Muscle layer of duodenum (tissue), 2 donors: ENCODE measurements around the gene ITGA6.
A peak's percentile ranks its signal among the peaks of the same experiment; 100 is the strongest.

ENCODE experiments used
- H3K27ac ChIP-seq: one replicate; pipeline ENCODE4 v1.7.0; 2013; ENCODE audit warnings: mild to moderate bottlenecking, low read length
- H3K27me3 ChIP-seq: one replicate; pipeline ENCODE4 v1.7.0; 2013; ENCODE audit warnings: low read depth, mild to moderate bottlenecking, control low read depth, low read length
- H3K36me3 ChIP-seq, 2 donors: one replicate each; pipeline ENCODE4 v1.7.0; 2013; ENCODE audit warnings: low read length in 2 of 2, control low read depth in 1 of 2, mild to moderate bottlenecking in 1 of 2; ENCODE audit not compliant: insufficient read depth in 2 of 2, control insufficient read depth in 1 of 2
- H3K4me1 ChIP-seq, 2 donors: one replicate each; pipeline ENCODE4 v1.7.0; 2013; ENCODE audit warnings: low read length in 2 of 2, mild to moderate bottlenecking in 2 of 2, control low read depth in 1 of 2, moderate library complexity in 1 of 2; ENCODE audit not compliant: insufficient read depth in 2 of 2, control insufficient read depth in 1 of 2
- H3K4me3 ChIP-seq, 2 donors: one replicate each; pipeline ENCODE4 v1.7.0; 2013; ENCODE audit warnings: low read length in 2 of 2, low read depth in 1 of 2, mild to moderate bottlenecking in 1 of 2
- H3K9me3 ChIP-seq, 2 donors: one replicate each; pipeline ENCODE4 v1.7.0; 2013; ENCODE audit warnings: low read length in 2 of 2, control low read depth in 1 of 2, mild to moderate bottlenecking in 1 of 2; ENCODE audit not compliant: control insufficient read depth in 1 of 2
- donor health status: healthy.

Gene ITGA6

GRCh38 chr2:172433144-172433543 is 5.8 kb downstream of the ITGA6 start:
- peak overlapping the region; percentile 42 for H3K27ac ChIP-seq
- no peaks in the 10 kb centered on the region for H3K27me3 ChIP-seq
- H3K4me1 ChIP-seq = peaks cover 5 to 11% of the 10 kb centered on the region in 2 donors
- H3K4me3 ChIP-seq = peak overlapping the region in 1 of 2 donors; percentile 5
- no peaks in the 10 kb centered on the region for H3K36me3 ChIP-seq
- H3K9me3 ChIP-seq = no peaks in the 10 kb centered on the region

GRCh38 chr2:172434821-172435605 is 7.6 kb downstream of the ITGA6 start:
- peaks cover 0 to 24% of the 10 kb centered on the region in 2 donors for H3K4me1 ChIP-seq

GRCh38 chr2:172435606-172435911 is 8.2 kb downstream of the ITGA6 start:
- no peaks in the 10 kb centered on the region for H3K36me3 ChIP-seq
- H3K27ac ChIP-seq = no peak overlapping the region
- H3K27me3 ChIP-seq = no peaks in the 10 kb centered on the region
- H3K9me3 ChIP-seq = no peaks in the 10 kb centered on the region
- H3K4me3 ChIP-seq = no peak overlapping the region
- H3K4me1 ChIP-seq = peaks cover 0 to 24% of the 10 kb centered on the region in 2 donors

More at GRCh38 chr2:172434821-172435605, 7.6 kb downstream of the ITGA6 start:
- Histone ChIP-seq H3K36me3 (no peaks in the 10 kb centered on the region), H3K27me3 (no peaks in the 10 kb centered on the region), H3K27ac (peak overlapping the region; percentile 46), H3K4me3 (no peak overlapping the region), H3K9me3 (no peaks in the 10 kb centered on the region)

- peaks cover 0 to 24% of the 10 kb centered on the region in 2 donors for H3K4me1 ChIP-seq
- H3K27me3 ChIP-seq = no peaks in the 10 kb centered on the region
- no peaks in the 10 kb centered on the region for H3K36me3 ChIP-seq
- H3K27ac ChIP-seq = no peak overlapping the region
- H3K4me3 ChIP-seq = no peak overlapping the region
- H3K9me3 ChIP-seq = no peaks in the 10 kb centered on the region
These were observed 9.5 kb downstream of the ITGA6 start for GRCh38 chr2:172436889-172437288.

- Histone ChIP-seq H3K27ac (peak overlapping the region; percentile 61), H3K4me3 (peak overlapping the region in 1 of 2 donors; percentile 5), H3K4me1 (peaks cover 0 to 24% of the 10 kb centered on the region in 2 donors), H3K36me3 (no peaks in the 10 kb centered on the region), H3K9me3 (no peaks in the 10 kb centered on the region), H3K27me3 (no peaks in the 10 kb centered on the region)
These were observed 10.3 kb downstream of the ITGA6 start for GRCh38 chr2:172437419-172438341.

- no peaks in the 10 kb centered on the region for H3K27me3 ChIP-seq
- no peaks in the 10 kb centered on the region for H3K9me3 ChIP-seq
- peaks cover 0 to 24% of the 10 kb centered on the region in 2 donors for H3K4me1 ChIP-seq
- no peaks in the 10 kb centered on the region for H3K36me3 ChIP-seq
- H3K4me3 ChIP-seq = no peak overlapping the region
- H3K27ac ChIP-seq = peak overlapping the region; percentile 61
These were observed 11.5 kb downstream of the ITGA6 start for GRCh38 chr2:172438741-172439508.

GRCh38 chr2:172439509-172439860 is 12.1 kb downstream of the ITGA6 start:
- H3K4me3 ChIP-seq = no peak overlapping the region
- H3K36me3 ChIP-seq = no peaks in the 10 kb centered on the region
- no peaks in the 10 kb centered on the region for H3K27me3 ChIP-seq
- peak overlapping the region; percentile 61 for H3K27ac ChIP-seq
- no peaks in the 10 kb centered on the region for H3K9me3 ChIP-seq
- peaks cover 0 to 24% of the 10 kb centered on the region in 2 donors for H3K4me1 ChIP-seq

GRCh38 chr2:172439911-172440310 is 12.5 kb downstream of the ITGA6 start:
- H3K4me1 ChIP-seq = peaks cover 0 to 22% of the 10 kb centered on the region in 2 donors
- H3K27me3 ChIP-seq = no peaks in the 10 kb centered on the region
- no peaks in the 10 kb centered on the region for H3K9me3 ChIP-seq
- no peak overlapping the region for H3K4me3 ChIP-seq
- no peaks in the 10 kb centered on the region for H3K36me3 ChIP-seq
- H3K27ac ChIP-seq = peak overlapping the region; percentile 61

GRCh38 chr2:172440795-172441194 is 13.4 kb downstream of the ITGA6 start:
- H3K4me1 ChIP-seq = peaks cover 0 to 20% of the 10 kb centered on the region in 2 donors
- no peaks in the 10 kb centered on the region for H3K9me3 ChIP-seq
- H3K36me3 ChIP-seq = no peaks in the 10 kb centered on the region
- H3K27ac ChIP-seq = peak overlapping the region; percentile 95
- no peak overlapping the region for H3K4me3 ChIP-seq
- H3K27me3 ChIP-seq = no peaks in the 10 kb centered on the region

GRCh38 chr2:172442072-172442895 is 14.9 kb downstream of the ITGA6 start:
- Histone ChIP-seq H3K27me3 (no peaks in the 10 kb centered on the region), H3K27ac (peak overlapping the region; percentile 95), H3K4me3 (no peak overlapping the region), H3K9me3 (no peaks in the 10 kb centered on the region), H3K4me1 (peaks cover 0 to 17% of the 10 kb centered on the region in 2 donors), H3K36me3 (no peaks in the 10 kb centered on the region)
